HuH-7 (cell line): ENCODE measurements around the gene UBE2D2.

Source experiments
- DNase-seq: peaks from one replicate; pipeline ENCODE4 v3.0.0; 2011; ENCODE audit warnings: low spot score

Gene UBE2D2

DNA sequence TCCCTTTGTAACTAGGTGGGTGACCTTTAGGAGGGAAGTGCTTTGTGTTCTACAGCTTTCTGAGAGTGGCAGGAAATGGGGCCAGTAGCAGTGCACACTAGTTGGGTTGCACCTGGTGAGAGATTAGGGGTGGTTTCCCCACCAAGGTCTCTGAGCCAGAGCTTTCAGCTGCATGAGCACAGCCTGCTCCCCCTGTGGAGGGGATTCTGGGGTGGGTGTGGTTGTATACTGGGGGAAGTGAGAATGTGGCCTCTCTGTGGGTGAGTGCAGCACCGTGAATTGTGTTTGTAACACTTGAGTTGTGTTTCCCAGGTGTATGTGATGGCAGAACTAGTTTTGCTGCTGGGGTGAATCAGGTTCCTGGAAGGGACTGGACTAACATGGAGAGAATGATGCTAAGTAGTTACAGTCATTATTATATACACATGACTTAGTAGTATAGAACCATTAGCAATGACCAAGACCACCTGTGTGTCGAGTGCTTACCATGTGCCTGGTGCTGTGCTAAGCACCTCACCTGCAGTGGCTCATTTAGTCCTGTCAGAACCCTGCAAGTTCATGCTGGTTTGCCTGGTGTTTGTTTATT is 75.2 kb downstream of the UBE2D2 start:
- no peak for DNase-seq

DNA sequence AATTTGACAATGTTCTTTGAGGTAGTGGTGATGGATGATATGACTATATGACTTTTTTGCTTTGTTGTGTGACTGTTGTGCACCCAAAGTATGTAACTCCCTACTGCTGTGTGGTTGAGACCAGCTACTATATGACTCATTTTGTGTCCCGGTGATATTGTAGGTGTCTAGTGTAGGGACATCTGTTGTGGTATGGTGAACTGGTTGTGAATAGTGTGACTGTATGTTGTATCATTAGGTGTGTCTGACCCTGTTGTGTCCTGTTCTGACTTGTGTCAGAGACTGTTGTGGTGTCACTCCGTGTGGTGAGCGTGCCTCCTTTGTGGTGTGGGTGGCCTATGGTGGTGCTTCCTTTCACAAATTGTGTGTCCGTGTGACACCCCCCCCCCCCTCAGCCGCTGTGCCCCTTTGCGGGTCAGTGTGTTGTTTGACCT is 75.9 kb downstream of the UBE2D2 start:
- no peak for DNase-seq

DNA sequence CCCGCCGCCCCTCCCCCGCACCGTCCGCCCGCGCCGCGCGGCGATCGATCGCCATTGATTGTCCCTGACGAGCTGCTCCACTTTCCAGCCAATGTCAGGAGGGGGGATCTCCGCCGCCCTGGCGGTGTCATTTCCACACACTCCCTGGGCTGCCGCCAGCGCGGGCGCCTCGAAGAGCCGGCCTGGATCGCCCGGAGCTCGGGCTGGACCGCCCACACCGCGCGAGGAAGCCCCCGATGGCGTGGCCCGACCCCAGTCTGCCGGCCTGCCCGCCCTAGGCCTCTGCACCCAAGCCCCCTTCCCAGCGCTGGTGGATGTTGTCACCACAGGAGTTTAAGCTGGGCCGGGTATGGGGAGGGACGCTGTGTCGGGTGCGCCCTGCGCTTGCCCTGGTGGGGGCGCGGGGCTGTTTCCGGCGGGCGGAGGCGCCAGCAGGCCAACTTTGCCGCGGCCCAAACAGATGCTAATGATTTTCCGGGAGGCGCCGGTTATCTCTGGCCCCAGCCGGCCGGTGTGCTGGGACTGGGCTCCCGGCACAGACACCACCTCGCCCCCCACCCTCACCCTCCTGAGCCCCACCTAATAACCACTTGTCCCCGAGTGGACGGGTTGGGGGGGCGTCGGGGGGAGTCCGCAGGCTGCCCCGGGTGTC is 76.4 kb downstream of the UBE2D2 start:
- DNase-seq, result peak; percentile 95

DNA sequence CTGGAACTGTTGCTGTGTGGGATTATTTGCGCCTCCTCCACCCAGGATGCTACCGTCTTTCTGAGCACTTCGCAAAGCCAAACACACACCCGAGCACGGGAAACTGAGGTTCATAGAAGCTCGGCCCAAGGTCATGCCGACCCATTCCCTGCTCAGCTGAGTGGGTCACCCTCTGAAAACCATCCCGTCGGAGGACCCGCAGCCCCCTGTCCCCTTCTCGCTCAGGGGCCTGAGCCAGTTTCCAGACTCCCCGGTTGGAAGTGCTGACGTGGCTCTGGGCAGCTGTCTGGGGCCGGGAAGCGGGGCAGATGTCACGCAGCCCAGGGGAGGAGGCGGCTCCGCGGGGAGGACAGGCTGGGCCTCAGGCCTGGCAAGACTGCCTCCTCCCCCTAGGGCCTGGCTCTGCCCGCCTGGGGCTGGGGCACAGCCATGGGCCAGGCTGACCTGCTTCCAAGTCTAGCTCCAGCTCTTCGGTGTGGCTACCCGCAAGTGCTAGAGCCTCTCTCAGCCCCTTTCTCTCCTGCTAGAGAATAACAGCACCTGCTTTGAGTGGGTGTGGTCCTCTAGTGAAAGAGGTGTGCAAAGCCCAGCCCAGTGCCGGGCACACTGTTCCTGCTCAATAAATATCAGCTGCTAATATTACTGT is 77.1 kb downstream of the UBE2D2 start:
- DNase-seq, result no peak

DNA sequence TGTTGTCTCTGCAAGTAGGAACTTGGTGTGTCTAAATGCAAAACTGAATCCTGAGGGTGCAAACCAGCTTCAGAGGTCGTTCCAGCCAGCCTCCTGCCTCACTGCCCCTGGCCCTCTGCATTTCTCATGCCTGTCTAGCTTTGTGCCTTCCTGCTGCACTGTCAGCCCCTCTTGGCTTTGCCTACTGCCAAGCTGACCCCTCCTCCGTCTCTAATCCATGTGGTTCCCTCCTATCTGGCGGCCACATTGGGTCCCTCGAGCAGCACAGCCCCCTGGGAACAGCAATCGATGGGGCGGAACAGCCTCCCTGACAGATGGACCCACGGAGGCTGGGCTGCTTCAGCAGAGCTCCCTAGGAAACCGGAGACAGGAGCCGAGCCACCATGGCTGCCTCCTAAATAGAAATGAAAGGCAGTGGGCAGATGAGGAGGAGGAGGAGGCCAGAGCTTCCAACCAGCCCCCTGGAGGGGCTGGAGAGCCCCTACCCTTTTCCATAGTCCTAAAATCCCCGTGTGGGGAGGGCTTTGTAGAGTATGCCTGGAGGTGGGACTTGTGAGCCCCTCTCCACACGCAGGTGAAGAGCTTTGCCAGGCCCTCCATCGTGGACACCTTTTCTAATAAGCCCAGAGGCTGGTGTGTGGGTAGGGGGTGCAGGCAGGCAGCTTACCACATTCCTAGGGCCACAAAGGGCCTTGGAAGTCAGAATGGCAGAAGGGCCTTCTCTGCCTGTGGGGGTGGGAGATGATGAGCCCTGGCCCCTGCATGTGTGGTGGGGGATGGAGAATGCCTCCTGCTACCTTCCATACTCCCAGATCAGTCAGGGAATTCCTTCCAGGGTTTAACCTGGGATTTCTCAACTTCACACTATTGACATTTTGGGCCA is 77.8 kb downstream of the UBE2D2 start:
- DNase-seq, result no peak

DNA sequence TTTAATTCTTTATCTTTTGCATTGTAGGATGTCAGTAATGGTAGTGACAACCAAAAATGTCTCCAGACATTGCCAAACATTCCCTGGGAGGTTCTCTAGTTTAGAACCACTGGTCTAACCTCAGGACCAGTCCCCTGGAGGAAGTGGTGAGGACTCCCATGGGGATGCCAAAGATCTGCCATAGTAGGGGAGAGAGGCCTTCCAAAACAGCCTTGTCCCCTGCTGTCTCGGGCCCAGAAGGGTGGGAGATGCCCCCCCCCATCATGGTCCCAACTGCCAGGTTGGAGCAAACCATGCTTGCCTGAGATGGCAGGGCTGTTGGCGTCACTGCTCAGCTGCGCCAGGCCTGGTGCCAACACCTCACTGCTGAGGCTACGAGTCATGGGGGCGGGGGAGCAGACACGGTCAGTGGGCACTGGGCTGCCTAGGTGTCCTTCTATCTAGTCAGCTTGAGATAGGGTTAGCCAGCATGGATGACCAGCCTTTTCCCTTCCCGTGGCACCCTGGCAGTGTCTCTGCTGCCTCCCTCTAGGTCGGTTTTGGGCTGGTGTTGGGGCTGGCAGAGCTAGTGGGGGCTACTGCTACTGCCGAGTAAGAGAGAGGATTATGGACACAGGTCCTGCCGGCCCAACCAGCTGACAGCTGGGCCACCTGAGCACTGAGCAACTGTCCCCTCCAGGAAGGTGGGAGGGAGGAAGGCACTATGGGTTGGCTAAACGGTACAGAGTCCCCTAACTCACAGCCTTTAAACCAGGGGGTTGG is 78.7 kb downstream of the UBE2D2 start:
- no peak for DNase-seq

DNA sequence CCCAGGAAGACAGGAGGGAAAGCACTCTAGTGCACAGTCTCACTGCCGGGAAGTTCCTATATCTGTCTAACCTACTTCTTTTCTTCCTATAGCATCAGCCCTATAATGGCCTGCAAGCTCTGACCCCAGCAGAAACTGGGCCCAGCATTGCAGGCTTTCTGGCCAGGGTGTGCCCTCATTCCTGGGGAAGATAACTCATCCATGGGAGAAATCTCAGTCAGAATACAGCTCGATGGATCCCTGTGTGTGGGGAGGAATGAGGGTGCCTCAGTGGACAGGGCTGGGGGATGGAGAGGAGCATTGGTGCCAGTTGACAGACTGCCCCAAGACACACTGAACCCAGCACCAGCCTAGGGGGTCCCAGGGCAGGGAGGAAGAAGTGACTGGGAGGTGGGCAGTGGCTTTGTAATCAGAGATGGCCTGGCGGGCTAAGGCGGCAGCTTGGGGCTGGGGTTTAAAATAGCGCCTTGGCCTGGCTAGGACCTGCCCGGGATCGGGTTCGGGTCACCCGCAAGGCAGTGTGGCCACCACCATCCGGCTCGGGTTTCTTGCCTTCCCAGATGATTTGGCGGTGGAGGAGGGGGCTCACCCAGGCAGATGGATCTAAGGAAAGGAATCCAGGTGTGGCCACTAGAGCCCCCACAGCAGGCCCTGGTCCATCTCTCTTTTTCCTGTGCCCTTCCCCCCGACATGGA is 79.4 kb downstream of the UBE2D2 start:
- DNase-seq, result no peak

DNA sequence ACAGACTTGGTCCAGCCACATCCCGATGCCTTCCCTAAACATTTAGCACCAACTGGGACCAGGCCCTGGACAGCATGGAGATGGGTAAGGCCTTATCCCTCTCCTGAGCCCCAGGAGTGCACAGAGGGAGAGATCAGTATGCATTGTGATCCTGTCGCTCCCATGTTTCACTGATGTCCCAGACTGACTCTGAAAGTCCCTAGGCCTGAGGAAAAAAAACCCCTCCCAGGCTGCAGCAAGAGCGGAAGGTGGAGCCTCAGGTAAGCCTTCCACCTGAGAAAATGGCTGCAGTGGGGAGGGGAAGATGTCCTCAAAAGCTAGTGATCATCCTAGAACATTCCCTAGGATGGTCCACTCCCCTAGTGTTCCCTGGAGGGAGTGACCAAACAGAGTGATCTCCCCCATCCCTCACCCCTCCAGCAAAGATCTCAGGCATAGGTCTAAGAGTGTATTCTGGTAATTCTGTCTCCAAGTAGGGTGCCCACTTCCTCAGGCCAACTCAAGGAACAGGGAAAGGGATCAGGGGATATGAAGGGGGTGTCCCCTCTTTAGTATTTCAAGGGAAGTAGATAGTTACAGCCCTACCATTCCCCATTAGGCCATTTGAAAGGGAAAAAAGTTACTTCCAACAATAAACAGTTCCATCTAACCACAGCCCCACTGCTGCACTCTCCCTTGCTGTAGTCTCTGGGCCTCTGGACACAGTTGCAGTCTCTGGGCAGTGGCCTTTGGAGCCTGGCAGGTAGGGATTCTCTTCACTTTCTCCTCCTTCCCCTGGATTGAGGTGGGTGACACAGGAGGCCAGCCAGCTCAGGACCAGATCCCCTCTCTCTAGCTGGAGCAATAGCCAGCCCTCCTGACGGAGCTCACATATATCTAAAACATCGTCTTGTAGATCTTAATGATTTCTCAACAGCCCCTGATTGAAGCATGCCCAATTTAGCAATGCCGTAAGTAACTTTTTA is 80.3 kb downstream of the UBE2D2 start:
- peak; percentile 13 for DNase-seq

DNA sequence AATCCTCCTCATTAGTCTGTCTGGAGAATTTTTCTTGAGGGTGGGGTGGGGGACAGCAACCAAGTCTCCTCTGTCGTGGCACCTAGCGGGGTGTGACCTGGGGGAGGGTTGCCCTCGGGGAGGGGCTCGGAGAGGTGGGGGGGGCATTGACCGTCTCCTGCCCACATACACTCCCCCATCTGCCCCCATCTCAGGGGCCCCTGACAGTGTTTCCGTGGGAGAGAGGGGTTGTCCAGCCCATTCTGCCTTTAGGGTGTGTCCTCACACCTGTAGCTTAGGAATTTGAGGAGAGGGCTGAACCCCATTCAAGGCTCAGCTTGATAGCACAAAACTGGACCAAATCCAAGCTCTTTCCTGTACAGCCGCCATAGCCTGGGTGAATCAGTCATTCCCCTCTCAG is 81.1 kb downstream of the UBE2D2 start:
- peak; percentile 3 for DNase-seq

DNA sequence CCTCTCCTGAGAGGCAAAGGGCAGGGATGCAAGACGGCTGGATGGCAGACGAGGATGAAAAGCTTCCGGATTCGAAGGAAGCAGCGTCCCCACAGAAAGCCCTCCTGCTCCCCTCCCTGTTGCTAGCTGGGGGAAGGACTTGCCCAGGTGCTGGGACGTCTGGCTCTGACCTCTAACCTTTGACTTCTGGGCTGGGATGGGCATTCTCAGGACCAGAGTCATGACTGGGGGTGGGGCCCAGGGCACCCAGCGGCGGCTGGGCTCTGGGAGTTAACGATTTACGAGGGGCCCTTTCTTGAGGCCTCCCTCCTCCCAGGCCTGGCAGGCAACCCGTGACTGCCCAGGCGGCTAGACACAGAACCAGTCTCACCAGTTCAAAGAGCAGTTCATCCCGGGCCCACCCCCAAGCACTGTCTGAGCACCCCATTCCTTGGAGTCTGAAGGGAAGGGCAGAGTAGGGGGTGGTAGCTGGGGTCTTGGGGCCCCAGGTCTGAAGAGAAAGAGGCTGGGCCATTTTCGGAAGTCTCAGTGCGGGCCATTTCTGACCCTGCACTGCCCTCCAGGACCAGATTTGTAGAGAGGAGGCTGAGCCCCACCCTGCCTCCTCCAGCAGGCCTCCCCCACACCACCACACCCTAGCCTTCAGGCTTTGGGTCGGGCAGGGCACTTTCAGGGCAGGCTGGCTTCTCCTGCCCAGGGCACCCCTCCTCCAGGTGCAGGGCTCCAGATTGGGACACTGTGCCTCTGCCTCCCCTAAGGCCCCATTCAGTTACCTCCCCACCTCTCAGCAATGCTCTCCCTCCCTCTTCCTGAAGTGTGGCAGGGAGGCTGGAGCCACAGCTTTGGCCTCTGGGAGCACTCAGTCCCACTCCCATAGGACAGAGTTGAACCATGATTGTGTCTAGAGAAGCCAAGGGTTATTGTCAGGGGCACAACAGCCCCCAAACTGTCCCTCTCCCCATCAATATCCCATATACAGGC is 82.0 kb downstream of the UBE2D2 start:
- peak; percentile 64 for DNase-seq

DNA sequence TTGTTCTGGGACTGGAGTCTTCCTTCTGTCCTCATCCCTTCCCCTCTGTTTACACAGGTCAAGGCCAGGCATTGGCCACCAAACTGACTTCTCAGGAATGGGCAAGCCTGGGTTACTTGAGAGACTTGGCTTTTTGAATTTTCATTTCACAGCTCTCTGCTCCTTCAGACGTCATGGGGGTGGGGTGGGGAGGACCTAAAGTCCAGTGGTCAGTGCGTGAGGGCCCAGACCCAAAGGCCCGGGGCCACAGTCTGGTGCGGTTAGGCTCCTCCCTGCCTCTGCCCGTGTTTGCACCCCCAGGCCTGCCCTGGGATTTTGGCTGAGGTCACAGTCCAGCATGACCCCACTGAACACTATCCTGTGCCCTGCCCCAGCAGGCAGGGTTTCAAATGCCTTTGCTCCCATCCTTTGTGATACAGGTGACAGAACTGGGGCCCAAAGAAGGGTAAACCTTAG is 82.9 kb downstream of the UBE2D2 start:
- DNase-seq, result peak; percentile 4

DNA sequence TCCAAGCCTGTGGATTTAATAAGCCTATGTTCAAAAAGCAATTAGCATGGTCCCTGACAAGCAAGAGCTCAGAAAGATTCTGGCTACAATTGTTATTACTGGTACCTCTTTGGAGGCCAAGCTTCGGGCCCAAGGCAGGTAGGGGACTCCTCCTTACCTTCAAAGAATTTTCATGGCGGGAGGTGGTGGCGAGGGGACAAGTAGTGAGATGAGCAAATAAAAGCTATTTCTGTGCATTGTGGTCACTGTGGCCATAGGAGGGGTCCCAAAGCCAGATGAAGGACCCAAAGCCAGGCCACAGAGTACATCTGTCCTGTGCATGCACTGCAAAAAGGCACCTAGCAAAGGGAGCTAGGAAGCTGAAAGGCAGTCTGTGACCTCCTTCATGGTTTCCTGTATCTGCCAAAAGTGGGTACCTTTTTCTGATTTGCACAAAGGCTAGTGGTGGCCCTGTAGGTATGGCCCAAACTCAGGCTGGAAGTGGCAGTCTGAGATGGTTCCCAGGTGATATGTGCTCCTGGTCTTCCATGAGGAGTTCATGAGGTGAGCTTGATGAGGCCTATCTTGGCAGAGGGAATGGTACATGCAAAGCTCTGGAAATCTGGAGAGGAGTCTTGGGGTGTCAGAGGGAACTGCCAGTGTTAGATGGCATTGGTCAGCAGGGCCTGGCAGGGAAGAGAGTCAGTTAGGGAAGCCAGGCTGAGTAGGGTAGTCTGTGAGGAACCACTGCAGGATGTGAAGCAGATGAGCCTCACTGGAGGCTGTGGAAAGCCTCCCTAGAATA is 83.7 kb downstream of the UBE2D2 start:
- DNase-seq, result peak; percentile 6

DNA sequence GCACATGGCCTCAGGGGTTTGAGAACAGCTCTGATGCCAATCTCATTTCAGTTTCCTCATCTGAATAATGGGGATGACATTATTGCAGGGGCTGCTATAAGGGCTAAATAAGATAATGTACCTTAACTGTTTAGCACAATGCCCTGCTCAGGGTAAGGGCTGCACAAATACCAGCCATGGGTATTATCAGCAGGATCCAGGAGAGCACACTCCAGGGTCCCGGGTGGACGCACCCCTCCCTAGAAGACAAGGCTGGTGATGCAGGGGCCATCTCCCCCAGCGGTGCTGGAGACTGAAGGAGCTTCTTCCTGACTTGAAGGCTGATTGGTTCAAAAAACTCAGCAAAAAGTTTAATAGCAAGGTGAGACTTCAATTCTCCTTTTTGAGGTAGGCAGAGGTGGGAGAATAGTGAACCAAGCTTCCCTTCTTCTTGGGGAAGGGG is 84.3 kb downstream of the UBE2D2 start:
- no peak for DNase-seq

DNA sequence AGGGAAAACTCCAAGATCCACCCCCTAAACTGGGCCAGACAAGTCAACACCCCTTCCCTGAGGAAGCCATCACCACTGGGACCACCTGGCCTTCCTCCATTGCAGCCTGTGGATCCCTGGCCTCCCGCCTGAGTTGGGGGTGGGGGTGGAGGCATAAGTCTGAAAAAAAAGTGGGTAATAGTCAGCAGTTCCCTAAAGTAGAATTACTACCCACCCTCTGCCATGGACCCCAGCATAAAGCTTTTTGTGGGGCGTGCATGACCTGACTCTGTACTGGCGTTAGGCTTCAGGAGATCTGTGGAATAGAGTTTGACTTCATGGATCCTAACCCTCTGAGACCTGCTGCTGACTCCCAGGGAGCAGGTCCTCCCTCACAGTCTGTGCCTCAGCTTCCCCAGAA is 85.0 kb downstream of the UBE2D2 start:
- DNase-seq, result no peak

DNA sequence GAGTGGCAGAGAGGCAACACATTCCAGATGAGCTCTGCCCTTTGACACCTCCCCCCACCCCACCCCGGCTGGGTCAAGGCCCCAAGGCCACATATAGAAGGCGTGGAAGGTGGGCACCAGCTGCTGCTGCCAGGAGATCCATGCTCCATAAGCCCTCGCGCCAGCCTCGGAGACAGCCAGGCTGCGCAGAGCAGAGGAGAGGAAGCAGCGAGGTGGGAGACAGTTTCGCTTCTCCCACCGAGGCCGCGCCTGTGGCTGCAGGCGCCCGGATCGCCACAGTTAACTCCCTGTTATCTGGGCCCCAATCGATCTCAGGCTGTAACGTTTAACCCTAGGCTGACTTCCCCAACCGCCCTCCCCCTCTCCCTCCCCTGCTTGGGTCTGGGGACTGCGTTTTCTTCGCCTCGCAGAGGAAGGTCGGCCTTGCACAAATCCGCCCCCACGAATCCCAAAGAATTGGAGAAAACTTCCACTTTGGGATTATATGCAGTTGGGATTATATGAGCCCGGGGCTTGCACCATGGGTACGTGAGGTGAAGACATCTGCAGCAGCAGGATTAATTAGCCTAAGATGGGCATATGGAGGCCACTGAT is 85.9 kb downstream of the UBE2D2 start:
- DNase-seq, result no peak

DNA sequence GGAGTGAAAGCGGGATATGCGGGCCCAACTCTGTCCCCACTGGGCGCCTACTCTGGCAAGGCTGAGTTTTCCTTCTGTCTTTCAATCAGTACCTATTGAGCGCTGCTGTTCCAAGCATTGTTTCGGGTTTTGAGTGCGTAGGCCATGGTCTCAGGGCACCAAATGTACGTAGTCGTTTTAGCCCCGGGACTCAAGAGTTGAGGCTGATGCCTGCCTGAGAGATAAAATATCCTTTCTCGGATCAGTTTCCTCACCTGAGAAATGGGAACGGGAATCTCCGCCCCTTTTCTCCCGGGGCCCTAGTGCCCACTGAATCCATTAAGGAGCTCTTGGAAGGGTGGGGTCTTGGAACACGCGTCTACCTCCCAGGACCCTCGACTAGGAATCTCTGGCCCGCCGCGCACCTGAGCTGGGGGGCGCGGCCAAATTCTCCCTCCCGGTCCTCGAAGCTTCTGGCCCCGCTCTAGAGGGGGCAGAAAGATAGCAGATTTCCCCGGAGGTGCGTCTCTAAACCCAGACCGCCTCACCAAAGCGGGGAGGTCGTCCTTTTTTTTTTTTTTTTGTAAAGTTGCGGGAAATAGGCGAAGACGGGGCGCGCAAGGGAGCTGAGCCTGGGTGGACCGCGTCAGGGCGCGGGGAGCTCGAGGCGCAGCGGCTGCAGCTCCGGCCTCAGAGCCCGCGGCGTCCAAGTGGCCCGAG is 86.5 kb downstream of the UBE2D2 start:
- DNase-seq, result no peak
